SK-N-MC (cell line): Measurements from ENCODE around the gene SPRED1.

ENCODE experiments used
- EZH2 ChIP-seq: fragments of 200-600 bp; sonication (generic); IDR thresholded peaks from one replicate; pipeline ENCODE4 v1.6.1; 2017; ENCODE audit warnings: antibody characterized with exemption
- FOXP2 ChIP-seq: optimal IDR thresholded peaks from 2 replicates; pipeline ENCODE3; 2011; ENCODE audit warnings: mild to moderate bottlenecking, moderate library complexity; ENCODE audit not compliant: insufficient read depth; ENCODE audit errors: extremely low read length, control extremely low read depth
- POLR2AphosphoS5 ChIP-seq: IDR thresholded peaks from 2 replicates; pipeline ENCODE4 v1.6.1; 2012; ENCODE audit warnings: mild to moderate bottlenecking, low read depth, low read length, borderline replicate concordance

- TF ChIP-seq EZH2 (no peak), POLR2AphosphoS5 (no peak), FOXP2 (no peak)
Observed at GRCh38 chr15:38351466-38351865, 98.8 kb downstream of the SPRED1 start.
